NCI-H2081 (cell line): ENCODE data around the gene PIWIL1.

Source experiments
- DNase-seq, 2 experiments: peaks; one replicate each; lab custom pipeline; 2025; lab: John Stamatoyannopoulos, UW

PIWIL1 gene

GRCh38 chr12:130336723-130337487 is 782 bp upstream of the PIWIL1 start:
- peak; percentile 27 to 59 for DNase-seq

- DNase-seq, result no peak
These were observed 1.3 kb downstream of the PIWIL1 start for GRCh38 chr12:130338794-130339601.

GRCh38 chr12:130339951-130340350 is 2.3 kb downstream of the PIWIL1 start:
- DNase-seq, result no peak

GRCh38 chr12:130342442-130342841 is 4.8 kb downstream of the PIWIL1 start:
- DNase-seq, result no peak

GRCh38 chr12:130342842-130343241 is 5.2 kb downstream of the PIWIL1 start:
- DNase-seq, result no peak

- no peak for DNase-seq
These were observed 6.8 kb downstream of the PIWIL1 start for GRCh38 chr12:130344529-130344928.

- DNase-seq, result no peak
These were observed 7.6 kb downstream of the PIWIL1 start for GRCh38 chr12:130345292-130345691.

GRCh38 chr12:130347588-130347987 is 9.9 kb downstream of the PIWIL1 start:
- no peak for DNase-seq

- no peak for DNase-seq
These were observed 13.0 kb downstream of the PIWIL1 start for GRCh38 chr12:130350715-130351114.

- no peak for DNase-seq
These were observed 13.6 kb downstream of the PIWIL1 start for GRCh38 chr12:130351326-130351725.

GRCh38 chr12:130353081-130353480 is 15.4 kb downstream of the PIWIL1 start:
- no peak for DNase-seq

- no peak for DNase-seq
These were observed 16.7 kb downstream of the PIWIL1 start for GRCh38 chr12:130354407-130354806.

- no peak for DNase-seq
These were observed 18.5 kb downstream of the PIWIL1 start for GRCh38 chr12:130356222-130356621.

- DNase-seq, result peak in 1 of 2 experiments; percentile 17
These were observed 19.6 kb downstream of the PIWIL1 start for GRCh38 chr12:130357241-130357640.

- no peak for DNase-seq
These were observed 20.1 kb downstream of the PIWIL1 start for GRCh38 chr12:130357729-130358330.

- no peak for DNase-seq
These were observed 24.4 kb downstream of the PIWIL1 start for GRCh38 chr12:130362060-130362459.

GRCh38 chr12:130364578-130364977 is 26.9 kb downstream of the PIWIL1 start:
- no peak for DNase-seq

- DNase-seq, result no peak
These were observed 28.5 kb downstream of the PIWIL1 start for GRCh38 chr12:130366159-130366558.

GRCh38 chr12:130367003-130367402 is 29.3 kb downstream of the PIWIL1 start:
- DNase-seq, result no peak

GRCh38 chr12:130367523-130367922 is 29.8 kb downstream of the PIWIL1 start:
- DNase-seq, result no peak

GRCh38 chr12:130369816-130370215 is 32.1 kb downstream of the PIWIL1 start:
- no peak for DNase-seq

- no peak for DNase-seq
These were observed 33.6 kb downstream of the PIWIL1 start for GRCh38 chr12:130371296-130371695.

- DNase-seq, result no peak
These were observed 35.2 kb downstream of the PIWIL1 start for GRCh38 chr12:130372936-130373335.
